GM20000 (cell line): ENCODE results near the gene MLEC.

Experiments used
- DNase-seq: peaks from one replicate; pipeline ENCODE4 v3.0.0; 2012; ENCODE audit warnings: low spot score
- TF ChIP-seq, protein P1 (sequence below): IDR thresholded peaks from 2 replicates; pipeline ENCODE4 v1.5.1; 2012; ENCODE audit warnings: mild to moderate bottlenecking, control low read depth; ENCODE audit errors: extremely low read depth, missing control alignments

The MLEC gene

DNA sequence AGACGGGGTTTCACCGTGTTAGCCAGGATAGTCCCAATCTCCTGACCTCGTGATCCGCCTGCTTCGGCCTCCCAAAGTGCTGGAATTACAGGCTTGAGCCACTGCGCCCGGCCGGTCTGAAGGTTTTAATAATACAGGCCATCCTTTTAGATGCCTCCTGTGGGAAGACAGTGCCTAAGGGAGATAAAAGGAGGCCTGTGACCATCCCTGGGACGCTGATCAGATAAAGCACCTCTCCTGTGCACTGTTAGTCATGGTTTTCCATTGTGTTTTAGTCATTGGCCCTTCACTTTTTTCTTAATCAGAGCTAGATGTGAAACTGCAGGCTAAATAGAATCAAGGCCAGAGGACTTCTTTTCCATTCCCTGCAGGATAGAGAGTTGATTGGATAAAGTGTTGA is 31.1 kb downstream of the MLEC start:
- TF ChIP-seq, protein P1, sequence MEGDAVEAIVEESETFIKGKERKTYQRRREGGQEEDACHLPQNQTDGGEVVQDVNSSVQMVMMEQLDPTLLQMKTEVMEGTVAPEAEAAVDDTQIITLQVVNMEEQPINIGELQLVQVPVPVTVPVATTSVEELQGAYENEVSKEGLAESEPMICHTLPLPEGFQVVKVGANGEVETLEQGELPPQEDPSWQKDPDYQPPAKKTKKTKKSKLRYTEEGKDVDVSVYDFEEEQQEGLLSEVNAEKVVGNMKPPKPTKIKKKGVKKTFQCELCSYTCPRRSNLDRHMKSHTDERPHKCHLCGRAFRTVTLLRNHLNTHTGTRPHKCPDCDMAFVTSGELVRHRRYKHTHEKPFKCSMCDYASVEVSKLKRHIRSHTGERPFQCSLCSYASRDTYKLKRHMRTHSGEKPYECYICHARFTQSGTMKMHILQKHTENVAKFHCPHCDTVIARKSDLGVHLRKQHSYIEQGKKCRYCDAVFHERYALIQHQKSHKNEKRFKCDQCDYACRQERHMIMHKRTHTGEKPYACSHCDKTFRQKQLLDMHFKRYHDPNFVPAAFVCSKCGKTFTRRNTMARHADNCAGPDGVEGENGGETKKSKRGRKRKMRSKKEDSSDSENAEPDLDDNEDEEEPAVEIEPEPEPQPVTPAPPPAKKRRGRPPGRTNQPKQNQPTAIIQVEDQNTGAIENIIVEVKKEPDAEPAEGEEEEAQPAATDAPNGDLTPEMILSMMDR: no peak
- DNase-seq: no peak

- DNase-seq: no peak
- TF ChIP-seq, protein P1: no peak
These were observed 32.1 kb downstream of the MLEC start for GRCh38 chr12:120719072-120719471.

GRCh38 chr12:120719496-120720233 is 32.7 kb downstream of the MLEC start:
- no peak for DNase-seq
- TF ChIP-seq, protein P1: no peak

- TF ChIP-seq, protein P1: no peak
- no peak for DNase-seq
These were observed 33.5 kb downstream of the MLEC start for GRCh38 chr12:120720234-120720986.

DNA sequence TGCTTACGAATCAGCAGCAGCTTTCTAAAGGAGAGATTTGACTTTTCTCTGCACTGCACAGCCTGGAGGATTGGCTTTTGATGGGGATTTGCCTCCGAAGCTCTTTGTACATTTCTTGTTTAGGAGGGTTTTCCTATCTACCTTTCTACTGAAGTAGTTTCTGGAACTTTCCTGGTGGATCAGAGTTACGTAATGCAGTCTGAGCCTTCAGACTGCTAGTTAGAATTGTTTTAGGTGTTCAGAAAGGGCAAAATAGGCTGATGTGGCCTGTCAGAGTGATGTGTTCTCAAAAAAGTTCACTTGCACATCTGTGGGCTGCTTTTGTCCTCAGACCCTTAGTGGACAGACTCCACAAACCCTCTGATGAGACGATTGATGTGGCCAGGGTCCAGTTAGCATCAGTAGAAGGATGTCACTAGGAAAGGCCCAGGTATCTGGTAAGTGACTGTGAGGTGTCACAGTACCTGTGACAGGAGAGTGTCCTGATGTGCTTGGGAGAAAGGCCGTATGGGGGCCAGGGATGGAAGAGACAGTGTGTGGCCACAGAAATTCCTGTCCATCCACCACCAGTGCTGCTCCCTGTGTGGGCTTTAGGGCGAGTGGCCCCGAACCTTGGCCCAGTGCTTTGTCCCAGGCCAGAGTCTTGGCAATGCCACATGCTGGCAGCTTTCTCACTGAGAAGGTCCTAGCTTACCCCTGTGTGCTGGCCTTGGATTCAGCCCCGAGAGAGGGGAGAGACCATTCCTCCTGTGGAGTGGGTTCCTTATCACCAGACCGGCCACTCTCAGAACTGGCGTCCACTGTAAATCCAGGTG is 34.2 kb downstream of the MLEC start:
- no peak for DNase-seq
- TF ChIP-seq, protein P1: no peak

DNA sequence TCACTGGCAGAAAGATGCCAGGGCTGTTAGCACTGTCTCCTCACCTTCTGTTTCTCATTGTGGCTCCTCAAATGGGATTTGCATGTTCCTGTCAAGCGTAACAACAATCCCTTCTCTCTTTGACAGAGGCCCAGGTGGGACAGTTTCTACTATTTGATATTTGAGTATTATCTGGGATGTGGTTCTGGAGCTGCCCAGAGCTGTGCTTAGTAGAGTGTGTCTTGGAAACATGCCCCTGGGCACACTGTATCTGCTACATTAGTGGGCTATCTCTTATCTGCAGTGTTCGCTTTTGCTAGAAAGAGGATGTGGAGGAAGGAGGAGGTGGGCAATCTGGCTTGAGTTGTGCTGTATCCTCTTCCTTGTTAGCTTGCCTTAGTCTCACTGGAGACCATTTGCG is 34.9 kb downstream of the MLEC start:
- TF ChIP-seq, protein P1: no peak
- DNase-seq: no peak

DNA sequence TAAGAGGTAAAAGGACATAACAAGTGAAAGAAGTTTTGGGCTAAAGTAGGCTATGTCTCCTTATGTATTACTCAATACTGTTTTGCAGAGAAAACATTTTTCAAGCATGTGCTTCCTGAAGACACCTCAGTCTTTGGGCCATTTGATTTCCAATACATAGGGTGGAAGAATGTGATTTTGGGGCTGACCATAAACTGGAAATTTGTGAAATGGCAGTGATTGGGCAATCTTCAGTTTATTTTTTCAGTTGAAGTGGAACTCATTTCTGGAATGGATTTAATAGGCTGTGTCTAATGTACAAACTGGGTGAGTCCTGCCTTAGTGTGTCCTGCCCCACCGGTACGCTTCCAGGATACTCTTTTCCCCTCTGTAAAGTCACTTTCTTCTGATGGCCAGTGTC is 35.8 kb downstream of the MLEC start:
- TF ChIP-seq, protein P1: no peak
- DNase-seq: no peak
